Uterus (tissue), 2 donors: ENCODE measurements around the gene ZNF618.

ENCODE experiments used
- POLR2A ChIP-seq, 2 donors: fragments of 450-650 bp; IDR thresholded peaks; one replicate each; pipeline ENCODE4 v1.6.1; 2016; ENCODE audit warnings: antibody characterized with exemption in 2 of 2, mild to moderate bottlenecking in 1 of 2, moderate library complexity in 1 of 2
- TF ChIP-seq, protein P1 (sequence below), 4 experiments: fragments of 200-600 bp in 2 of 4; fragments of 450-650 bp in 2 of 4; sonication (generic) in 2 of 4; IDR thresholded peaks; one replicate each; pipeline ENCODE4 v1.5.1; 2016 to 2019; ENCODE audit warnings: antibody characterized with exemption in 4 of 4, mild to moderate bottlenecking in 2 of 4, moderate library complexity in 1 of 4

DNA sequence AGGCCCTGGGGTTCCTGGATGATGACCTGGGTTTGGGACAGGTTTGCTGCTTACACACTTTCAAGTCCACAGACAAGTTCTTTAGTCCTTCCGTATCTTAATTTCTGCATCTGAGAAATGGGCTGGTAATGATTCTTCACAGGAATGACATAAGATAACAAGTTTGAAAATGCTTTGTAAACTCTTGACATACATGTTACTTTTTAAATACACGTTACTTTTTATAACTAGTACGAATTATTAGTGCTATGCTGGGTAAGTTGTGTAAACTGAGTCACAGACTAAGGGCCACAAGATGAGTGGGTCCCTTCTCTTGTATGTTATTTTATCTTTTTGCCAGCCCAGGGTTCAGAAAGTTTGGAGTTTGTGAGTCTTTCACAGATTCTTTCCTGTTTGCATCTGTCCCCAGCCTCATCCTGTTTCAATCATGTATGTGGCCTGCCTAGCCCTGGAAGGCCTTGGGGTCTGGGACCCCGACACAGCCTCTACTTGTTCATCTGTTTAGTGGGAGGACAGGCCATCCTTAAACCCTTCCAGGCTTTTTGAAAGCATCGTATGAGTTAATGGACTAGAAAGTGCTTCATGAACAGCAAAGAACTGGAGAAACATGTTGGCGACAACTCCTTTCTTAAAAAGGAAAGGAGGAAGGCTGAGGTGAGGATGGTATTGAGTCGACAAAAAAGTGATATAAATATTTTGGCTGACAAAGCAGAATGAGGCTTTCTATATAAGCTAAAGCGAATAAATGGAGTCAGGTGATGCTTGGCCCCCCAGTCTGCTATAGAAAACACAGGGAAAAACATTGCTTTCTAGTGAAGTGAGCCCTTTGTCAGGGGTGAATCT lies 9.3 kb downstream of the ZNF618 start:
- TF ChIP-seq, protein P1, sequence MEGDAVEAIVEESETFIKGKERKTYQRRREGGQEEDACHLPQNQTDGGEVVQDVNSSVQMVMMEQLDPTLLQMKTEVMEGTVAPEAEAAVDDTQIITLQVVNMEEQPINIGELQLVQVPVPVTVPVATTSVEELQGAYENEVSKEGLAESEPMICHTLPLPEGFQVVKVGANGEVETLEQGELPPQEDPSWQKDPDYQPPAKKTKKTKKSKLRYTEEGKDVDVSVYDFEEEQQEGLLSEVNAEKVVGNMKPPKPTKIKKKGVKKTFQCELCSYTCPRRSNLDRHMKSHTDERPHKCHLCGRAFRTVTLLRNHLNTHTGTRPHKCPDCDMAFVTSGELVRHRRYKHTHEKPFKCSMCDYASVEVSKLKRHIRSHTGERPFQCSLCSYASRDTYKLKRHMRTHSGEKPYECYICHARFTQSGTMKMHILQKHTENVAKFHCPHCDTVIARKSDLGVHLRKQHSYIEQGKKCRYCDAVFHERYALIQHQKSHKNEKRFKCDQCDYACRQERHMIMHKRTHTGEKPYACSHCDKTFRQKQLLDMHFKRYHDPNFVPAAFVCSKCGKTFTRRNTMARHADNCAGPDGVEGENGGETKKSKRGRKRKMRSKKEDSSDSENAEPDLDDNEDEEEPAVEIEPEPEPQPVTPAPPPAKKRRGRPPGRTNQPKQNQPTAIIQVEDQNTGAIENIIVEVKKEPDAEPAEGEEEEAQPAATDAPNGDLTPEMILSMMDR (IDR thresholded peaks at IDR 0.05) = no peak
- TF ChIP-seq POLR2A (IDR thresholded peaks at IDR 0.05) = no peak
